Fibroblast of lung (primary cell): ENCODE measurements around the gene WBP11.

Experiments used
- EZH2 ChIP-seq: IDR thresholded peaks from 2 replicates; pipeline ENCODE4 v1.5.1; 2012; ENCODE audit warnings: low read length, control low read depth, mild to moderate bottlenecking; ENCODE audit errors: missing control alignments
- TF ChIP-seq, protein P1 (sequence below), 2 donors: IDR thresholded peaks in 1 of 2; conservative IDR thresholded peaks in 1 of 2; 1 replicate in 1 of 2; 2 replicates in 1 of 2; pipeline ENCODE4 v1.5.1; 2011 to 2012; ENCODE audit warnings: low read length in 2 of 2, control low read depth in 1 of 2, inconsistent platforms in 1 of 2, low read depth in 1 of 2, mild to moderate bottlenecking in 1 of 2

DNA sequence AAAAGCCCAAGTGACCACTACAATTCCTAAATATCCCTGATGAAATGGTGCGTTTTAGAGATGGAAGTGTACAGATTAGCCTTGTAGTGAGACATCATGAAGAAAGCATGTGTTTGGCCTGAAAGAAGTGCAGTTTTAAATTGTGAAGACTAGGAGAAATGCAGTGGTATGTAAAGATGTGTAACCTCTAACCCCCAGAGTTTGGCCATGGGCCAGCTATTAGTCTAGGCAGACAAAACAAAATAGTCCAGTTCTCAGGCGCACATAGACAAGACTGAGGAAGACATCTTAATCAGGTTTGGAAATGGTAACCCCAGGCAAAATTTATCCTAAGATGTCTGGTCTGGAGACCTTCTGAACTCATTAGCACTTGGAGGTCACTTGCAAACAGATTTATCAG, 23.4 kb downstream of the WBP11 start:
- TF ChIP-seq, protein P1, sequence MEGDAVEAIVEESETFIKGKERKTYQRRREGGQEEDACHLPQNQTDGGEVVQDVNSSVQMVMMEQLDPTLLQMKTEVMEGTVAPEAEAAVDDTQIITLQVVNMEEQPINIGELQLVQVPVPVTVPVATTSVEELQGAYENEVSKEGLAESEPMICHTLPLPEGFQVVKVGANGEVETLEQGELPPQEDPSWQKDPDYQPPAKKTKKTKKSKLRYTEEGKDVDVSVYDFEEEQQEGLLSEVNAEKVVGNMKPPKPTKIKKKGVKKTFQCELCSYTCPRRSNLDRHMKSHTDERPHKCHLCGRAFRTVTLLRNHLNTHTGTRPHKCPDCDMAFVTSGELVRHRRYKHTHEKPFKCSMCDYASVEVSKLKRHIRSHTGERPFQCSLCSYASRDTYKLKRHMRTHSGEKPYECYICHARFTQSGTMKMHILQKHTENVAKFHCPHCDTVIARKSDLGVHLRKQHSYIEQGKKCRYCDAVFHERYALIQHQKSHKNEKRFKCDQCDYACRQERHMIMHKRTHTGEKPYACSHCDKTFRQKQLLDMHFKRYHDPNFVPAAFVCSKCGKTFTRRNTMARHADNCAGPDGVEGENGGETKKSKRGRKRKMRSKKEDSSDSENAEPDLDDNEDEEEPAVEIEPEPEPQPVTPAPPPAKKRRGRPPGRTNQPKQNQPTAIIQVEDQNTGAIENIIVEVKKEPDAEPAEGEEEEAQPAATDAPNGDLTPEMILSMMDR (conservative IDR thresholded peaks at IDR 0.05 in 1 of 2, IDR thresholded peaks at IDR 0.05 in 1 of 2; ENCODE audit: low read depth in 1 of 2, low read length in 2 of 2), result no peak
- no peak for TF ChIP-seq EZH2
